ENCODE data around the gene GULP1.

GULP1 gene

DNA sequence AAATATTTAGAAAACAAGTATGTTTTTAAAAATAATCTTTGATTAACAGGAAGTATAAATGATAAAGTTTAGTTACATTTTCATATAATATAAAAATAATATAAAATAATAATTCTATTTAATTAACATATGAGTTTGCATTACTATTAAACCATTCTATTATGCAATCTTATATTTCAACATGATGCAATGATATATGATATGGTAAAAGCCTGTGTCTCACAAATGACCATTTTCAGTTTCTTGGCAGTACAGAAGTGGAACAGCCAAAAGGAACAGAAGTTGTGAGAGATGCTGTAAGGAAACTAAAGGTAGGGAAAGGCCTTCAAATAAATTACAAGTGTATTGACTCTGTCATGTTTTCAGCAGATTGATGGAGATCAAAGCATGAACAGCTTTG lies 230.8 kb downstream of the GULP1 start:
- H3K4me3 ChIP-seq (ENCODE audit: low read depth, low read length) = no peak overlapping the region
- H3K4me1 ChIP-seq (ENCODE audit: control insufficient read depth, insufficient read depth, low read length) = no peaks in the 10 kb centered on the region
- H3K27ac ChIP-seq (ENCODE audit: extremely low read depth, low read depth, low read length) = no peak overlapping the region
- CTCF ChIA-PET = interaction anchor here (0.9 to 1.3 kb wide), 5 partner anchors 10 to 1022 kb away, joined by 3 to 4 read pairs (median 3); no protein-coding TSS in a partner anchor
- POLR2A ChIA-PET = no interaction called here
- H3K36me3 ChIP-seq (ENCODE audit: control insufficient read depth in 2 of 2, insufficient read depth in 1 of 2, low read length in 2 of 2) = no peaks in the 10 kb centered on the region
- H3K9me3 ChIP-seq (ENCODE audit: control insufficient read depth, insufficient read depth, low read depth, low read length) = no peaks in the 10 kb centered on the region; the same call in none of the 2 replicates
- no peak for TF ChIP-seq ZNF274 (IDR thresholded peaks at IDR 0.05; ENCODE audit: low read length)
- no peak for TF ChIP-seq ZNF274 (tag by site-specific recombination; IDR thresholded peaks at IDR 0.05; ENCODE audit: borderline replicate concordance)
- TF ChIP-seq, protein P1, sequence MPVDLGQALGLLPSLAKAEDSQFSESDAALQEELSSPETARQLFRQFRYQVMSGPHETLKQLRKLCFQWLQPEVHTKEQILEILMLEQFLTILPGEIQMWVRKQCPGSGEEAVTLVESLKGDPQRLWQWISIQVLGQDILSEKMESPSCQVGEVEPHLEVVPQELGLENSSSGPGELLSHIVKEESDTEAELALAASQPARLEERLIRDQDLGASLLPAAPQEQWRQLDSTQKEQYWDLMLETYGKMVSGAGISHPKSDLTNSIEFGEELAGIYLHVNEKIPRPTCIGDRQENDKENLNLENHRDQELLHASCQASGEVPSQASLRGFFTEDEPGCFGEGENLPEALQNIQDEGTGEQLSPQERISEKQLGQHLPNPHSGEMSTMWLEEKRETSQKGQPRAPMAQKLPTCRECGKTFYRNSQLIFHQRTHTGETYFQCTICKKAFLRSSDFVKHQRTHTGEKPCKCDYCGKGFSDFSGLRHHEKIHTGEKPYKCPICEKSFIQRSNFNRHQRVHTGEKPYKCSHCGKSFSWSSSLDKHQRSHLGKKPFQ (tag by site-specific recombination; IDR thresholded peaks at IDR 0.05) = no peak
- no peak for TF ChIP-seq ZNF837 (tag by site-specific recombination; IDR thresholded peaks at IDR 0.05)
- no peak for TF ChIP-seq ZNF660 (tag by site-specific recombination; IDR thresholded peaks at IDR 0.05)
- no peak for TF ChIP-seq ZNF701 (tag by site-specific recombination; IDR thresholded peaks at IDR 0.05)
- TF ChIP-seq SCRT1 (tag by site-specific recombination; IDR thresholded peaks at IDR 0.05; ENCODE audit: borderline replicate concordance) = no peak
- no peak for TF ChIP-seq ZNF132 (tag by site-specific recombination; IDR thresholded peaks at IDR 0.05; ENCODE audit: borderline replicate concordance)
- no peak for TF ChIP-seq ZNF311 (tag by site-specific recombination; IDR thresholded peaks at IDR 0.05; ENCODE audit: borderline replicate concordance)
- TF ChIP-seq ZNF184 (tag by site-specific recombination; IDR thresholded peaks at IDR 0.05) = no peak
- TF ChIP-seq ZNF24 (tag by site-specific recombination; IDR thresholded peaks at IDR 0.05) = no peak

DNA sequence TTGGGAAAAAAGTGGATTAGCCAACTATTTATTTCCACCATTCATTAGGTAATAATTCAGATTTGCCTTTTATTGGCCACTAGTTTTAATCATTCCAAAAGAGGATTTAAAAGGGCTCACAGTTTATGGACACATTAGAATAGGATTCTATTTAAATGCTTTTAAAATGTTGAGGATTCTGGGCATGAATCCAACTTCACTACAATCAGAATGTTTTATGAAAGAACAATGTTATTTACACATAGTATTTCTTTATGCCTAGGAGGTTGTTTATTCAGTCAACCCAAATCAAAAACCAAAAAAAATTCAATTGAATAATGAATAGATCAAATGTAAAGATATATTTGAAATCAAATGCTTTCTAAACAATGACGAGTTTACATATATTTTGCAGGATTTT lies 232.2 kb downstream of the GULP1 start:
- ChIA-PET POLR2A (no interaction called here), CTCF (interaction anchor here (0.6 to 3.7 kb wide), 22 partner anchors 24 to 1357 kb away, joined by 3 to 25 read pairs (median 3); no protein-coding TSS in a partner anchor)
- H3K9me3 ChIP-seq (ENCODE audit: control insufficient read depth, insufficient read depth, low read depth, low read length) = no peaks in the 10 kb centered on the region; the same call in 1 of the 2 replicates
- no peak overlapping the region for H3K27ac ChIP-seq (ENCODE audit: extremely low read depth, low read depth, low read length)
- no peaks in the 10 kb centered on the region for H3K4me1 ChIP-seq (ENCODE audit: control insufficient read depth, insufficient read depth, low read length)
- H3K4me3 ChIP-seq (ENCODE audit: low read depth, low read length) = no peak overlapping the region
- H3K36me3 ChIP-seq (ENCODE audit: control insufficient read depth in 2 of 2, insufficient read depth in 1 of 2, low read length in 2 of 2) = no peaks in the 10 kb centered on the region
- TF ChIP-seq, protein P2, sequence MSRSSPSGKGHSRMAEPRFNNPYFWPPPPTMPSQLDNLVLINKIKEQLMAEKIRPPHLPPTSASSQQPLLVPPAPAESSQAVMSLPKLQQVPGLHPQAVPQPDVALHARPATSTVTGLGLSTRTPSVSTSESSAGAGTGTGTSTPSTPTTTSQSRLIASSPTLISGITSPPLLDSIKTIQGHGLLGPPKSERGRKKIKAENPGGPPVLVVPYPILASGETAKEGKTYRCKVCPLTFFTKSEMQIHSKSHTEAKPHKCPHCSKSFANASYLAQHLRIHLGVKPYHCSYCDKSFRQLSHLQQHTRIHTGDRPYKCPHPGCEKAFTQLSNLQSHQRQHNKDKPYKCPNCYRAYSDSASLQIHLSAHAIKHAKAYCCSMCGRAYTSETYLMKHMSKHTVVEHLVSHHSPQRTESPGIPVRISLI (tag by site-specific recombination; IDR thresholded peaks at IDR 0.05) = no peak
- no peak for TF ChIP-seq SALL2 (tag by site-specific recombination; IDR thresholded peaks at IDR 0.05; ENCODE audit: borderline replicate concordance)
- no peak for TF ChIP-seq YY2 (tag by site-specific recombination; IDR thresholded peaks at IDR 0.05)
- TF ChIP-seq, protein P3, sequence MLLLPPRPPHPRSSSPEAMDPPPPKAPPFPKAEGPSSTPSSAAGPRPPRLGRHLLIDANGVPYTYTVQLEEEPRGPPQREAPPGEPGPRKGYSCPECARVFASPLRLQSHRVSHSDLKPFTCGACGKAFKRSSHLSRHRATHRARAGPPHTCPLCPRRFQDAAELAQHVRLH (tag by site-specific recombination; IDR thresholded peaks at IDR 0.05) = no peak
- no peak for TF ChIP-seq ZNF785 (tag by site-specific recombination; IDR thresholded peaks at IDR 0.05)
- no peak for TF ChIP-seq SP3 (tag by site-specific recombination; IDR thresholded peaks at IDR 0.05)
- TF ChIP-seq KLF16 (tag by site-specific recombination; IDR thresholded peaks at IDR 0.05) = no peak
- no peak for TF ChIP-seq ZNF747 (tag by site-specific recombination; IDR thresholded peaks at IDR 0.05)
- TF ChIP-seq, protein P4, sequence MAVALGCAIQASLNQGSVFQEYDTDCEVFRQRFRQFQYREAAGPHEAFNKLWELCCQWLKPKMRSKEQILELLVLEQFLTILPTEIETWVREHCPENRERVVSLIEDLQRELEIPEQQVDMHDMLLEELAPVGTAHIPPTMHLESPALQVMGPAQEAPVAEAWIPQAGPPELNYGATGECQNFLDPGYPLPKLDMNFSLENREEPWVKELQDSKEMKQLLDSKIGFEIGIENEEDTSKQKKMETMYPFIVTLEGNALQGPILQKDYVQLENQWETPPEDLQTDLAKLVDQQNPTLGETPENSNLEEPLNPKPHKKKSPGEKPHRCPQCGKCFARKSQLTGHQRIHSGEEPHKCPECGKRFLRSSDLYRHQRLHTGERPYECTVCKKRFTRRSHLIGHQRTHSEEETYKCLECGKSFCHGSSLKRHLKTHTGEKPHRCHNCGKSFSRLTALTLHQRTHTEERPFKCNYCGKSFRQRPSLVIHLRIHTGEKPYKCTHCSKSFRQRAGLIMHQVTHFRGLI (tag by site-specific recombination; IDR thresholded peaks at IDR 0.05) = no peak
- no peak for TF ChIP-seq ZNF10 (tag by site-specific recombination; IDR thresholded peaks at IDR 0.05)
- TF ChIP-seq TCF7L2 (IDR thresholded peaks at IDR 0.05; ENCODE audit: borderline replicate concordance, low read depth, low read length) = no peak
- TF ChIP-seq BCL11B (tag by site-specific recombination; IDR thresholded peaks at IDR 0.05; ENCODE audit: low read depth) = no peak
- no peak for TF ChIP-seq ZBTB1 (tag by site-specific recombination; IDR thresholded peaks at IDR 0.05)

Data from HEK293 (cell line).